OCI-LY1 (cell line): ENCODE data around the gene CC2D1A.

Experiments used
- EZH2 ChIP-seq: fragments of 200-600 bp; sonication (generic), shearing (Covaris generic); IDR thresholded peaks from 2 replicates; pipeline ENCODE4 v1.8.0; 2017; ENCODE audit warnings: borderline replicate concordance, mixed run types, mild to moderate bottlenecking, antibody characterized with exemption, low read length, moderate library complexity, mixed read lengths
- TF ChIP-seq, protein P1 (sequence below): fragments of 200-600 bp; sonication (generic), shearing (Covaris generic); IDR thresholded peaks from 2 replicates; pipeline ENCODE4 v1.5.1; 2017; ENCODE audit warnings: mild to moderate bottlenecking, antibody characterized with exemption, low read length, moderate library complexity, mixed read lengths

DNA sequence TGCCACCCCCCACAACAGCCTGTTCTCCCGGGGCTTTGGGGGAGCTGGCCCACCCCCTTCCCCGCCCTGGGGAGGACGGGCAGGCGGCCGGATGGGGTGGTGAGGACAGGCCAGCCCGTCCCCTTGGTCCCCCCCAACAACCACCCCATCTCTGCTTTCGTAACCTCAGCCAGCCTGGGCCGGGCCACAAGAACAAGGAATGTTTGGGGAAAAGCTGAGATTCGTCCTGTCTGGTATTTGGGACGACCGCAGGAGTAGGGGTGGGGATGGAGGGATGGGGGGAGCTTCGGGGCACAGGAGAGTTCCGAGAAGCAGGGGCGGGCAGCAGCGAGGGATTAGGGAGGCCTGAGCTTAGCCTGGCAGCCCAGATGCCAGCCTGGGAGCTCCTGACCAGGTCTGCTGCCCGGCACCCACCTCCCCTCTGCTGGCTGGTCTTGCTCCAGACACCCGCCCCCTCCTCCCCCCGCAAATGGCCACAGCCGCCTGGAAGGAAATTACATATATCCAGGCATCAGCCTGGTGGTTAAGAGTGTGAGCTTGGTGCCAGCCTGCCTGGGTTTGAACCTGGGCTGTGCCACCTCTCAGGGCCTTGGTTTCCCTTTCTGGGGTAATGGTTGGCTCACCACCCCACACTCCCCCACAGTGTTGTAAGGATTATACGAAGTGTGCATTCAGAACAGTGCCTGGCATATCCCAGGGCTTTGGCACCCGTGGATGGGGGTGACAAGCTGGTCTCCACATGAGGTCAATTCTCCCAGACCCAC, 32.5 kb downstream of the CC2D1A start, which contains the start of gene PODNL1:
- TF ChIP-seq, protein P1, sequence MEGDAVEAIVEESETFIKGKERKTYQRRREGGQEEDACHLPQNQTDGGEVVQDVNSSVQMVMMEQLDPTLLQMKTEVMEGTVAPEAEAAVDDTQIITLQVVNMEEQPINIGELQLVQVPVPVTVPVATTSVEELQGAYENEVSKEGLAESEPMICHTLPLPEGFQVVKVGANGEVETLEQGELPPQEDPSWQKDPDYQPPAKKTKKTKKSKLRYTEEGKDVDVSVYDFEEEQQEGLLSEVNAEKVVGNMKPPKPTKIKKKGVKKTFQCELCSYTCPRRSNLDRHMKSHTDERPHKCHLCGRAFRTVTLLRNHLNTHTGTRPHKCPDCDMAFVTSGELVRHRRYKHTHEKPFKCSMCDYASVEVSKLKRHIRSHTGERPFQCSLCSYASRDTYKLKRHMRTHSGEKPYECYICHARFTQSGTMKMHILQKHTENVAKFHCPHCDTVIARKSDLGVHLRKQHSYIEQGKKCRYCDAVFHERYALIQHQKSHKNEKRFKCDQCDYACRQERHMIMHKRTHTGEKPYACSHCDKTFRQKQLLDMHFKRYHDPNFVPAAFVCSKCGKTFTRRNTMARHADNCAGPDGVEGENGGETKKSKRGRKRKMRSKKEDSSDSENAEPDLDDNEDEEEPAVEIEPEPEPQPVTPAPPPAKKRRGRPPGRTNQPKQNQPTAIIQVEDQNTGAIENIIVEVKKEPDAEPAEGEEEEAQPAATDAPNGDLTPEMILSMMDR: no peak
- no peak for TF ChIP-seq EZH2
